HCT116 (cell line): ENCODE measurements around the gene ASIC1. TPM values are rescaled to one million over a fixed set of nuclear protein-coding genes. Genes with fewer than 3 reads are reported as not detected.

ENCODE experiments used
- ATAC-seq: fragments of 200-7000 bp; cut with Tn5 transposase; 2 replicates; pipeline ENCODE4 v1.9.1; 2020; ENCODE audit warnings: mild to moderate bottlenecking, moderate library complexity
- BruUV-seq: library from RNA; stranded (reverse); fragments of 400-500 nt; replicated peaks from 2 replicates; lab custom pipeline; 2021; lab: Mats Ljungman, UMichigan
- CTCF ChIA-PET: fragments of 300-600 bp; sonication (Branson Sonifier 250); formaldehyde crosslinking; loops from one replicate; lab custom pipeline; 2021; ENCODE audit warnings: antibody characterized with exemption; lab: Charles Lee
- POLR2A ChIA-PET: fragments of 300-600, 350-600 bp; sonication (Branson Sonifier 250); formaldehyde crosslinking; loops from one replicate; lab custom pipeline; 2021; ENCODE audit warnings: antibody characterized with exemption; lab: Charles Lee
- RAD21 ChIA-PET, 2 experiments: fragments of 300-600 bp; sonication (Branson Sonifier 250); formaldehyde crosslinking; loops; one replicate each; lab custom pipeline; 2023; ENCODE audit warnings: low total read pairs in 2 of 2; ENCODE audit not compliant: uncharacterized antibody in 2 of 2, unreplicated experiment in 2 of 2, low non-redundant PET in 1 of 2; lab: Charles Lee
- DNase-seq: peaks from one replicate; pipeline ENCODE4 v3.0.0-alpha.2; 2010; ENCODE audit warnings: low read depth, low spot score
- H2AFZ ChIP-seq: fragments of 200-600 bp; shearing (Covaris generic), sonication (generic); 2 replicates; pipeline ENCODE4 v1.6.1; 2017; ENCODE audit warnings: low read depth, mixed run types, mixed read lengths, antibody characterized with exemption, low read length; ENCODE audit not compliant: poor library complexity, severe bottlenecking
- H3K27ac ChIP-seq: 2 replicates; pipeline ENCODE4 v1.5.1; 2012; ENCODE audit warnings: low read depth, low read length
- H3K27me3 ChIP-seq: fragments of 200-600 bp; sonication (generic); 2 replicates; pipeline ENCODE4 v1.6.1; 2016; ENCODE audit warnings: mixed run types, low read length, mixed read lengths; ENCODE audit not compliant: insufficient read depth
- H3K36me3 ChIP-seq, 2 experiments: fragments of 200-500 bp in 1 of 2; fragments of 200-600 bp in 1 of 2; sonication (Bioruptor generic) in 1 of 2; sonication (generic) in 1 of 2; 2 replicates each; pipeline versions ENCODE4 v1.5.1 to v1.6.1; 2014 to 2016; ENCODE audit warnings: low read length in 2 of 2, inconsistent platforms in 1 of 2, mixed read lengths in 1 of 2, mixed run types in 1 of 2; ENCODE audit not compliant: insufficient read depth in 2 of 2, control insufficient read depth in 1 of 2
- H3K4me1 ChIP-seq, 2 experiments: fragments of 200-600 bp in 1 of 2; sonication (generic) in 1 of 2; 2 replicates each; pipeline versions ENCODE4 v1.5.1 to v1.6.1; 2012 to 2017; ENCODE audit warnings: low read length in 2 of 2, inconsistent platforms in 1 of 2, mild to moderate bottlenecking in 1 of 2, mixed read lengths in 1 of 2, mixed run types in 1 of 2, moderate library complexity in 1 of 2; ENCODE audit not compliant: insufficient read depth in 2 of 2, control insufficient read depth in 1 of 2
- H3K4me2 ChIP-seq: fragments of 200-600 bp; sonication (generic); 2 replicates; pipeline ENCODE4 v1.6.1; 2017; ENCODE audit warnings: mixed run types, low read length, mixed read lengths
- H3K4me3 ChIP-seq, 2 experiments: fragments of 200-600 bp in 1 of 2; sonication (generic) in 1 of 2; replicated peaks in 1 of 2; 2 replicates each; pipeline ENCODE4 v1.5.1; 2011 to 2016; ENCODE audit warnings: low read length in 2 of 2, control low read depth in 1 of 2, low read depth in 1 of 2, mild to moderate bottlenecking in 1 of 2, mixed read lengths in 1 of 2, mixed run types in 1 of 2
- H3K79me2 ChIP-seq: fragments of 200-600 bp; sonication (generic); 2 replicates; pipeline ENCODE4 v1.6.1; 2017; ENCODE audit warnings: mild to moderate bottlenecking, mixed run types, low read length, moderate library complexity, mixed read lengths; ENCODE audit not compliant: insufficient read depth
- H3K9ac ChIP-seq: fragments of 200-600 bp; sonication (generic); 2 replicates; pipeline ENCODE4 v1.6.1; 2016; ENCODE audit warnings: low read length, mixed read lengths
- H3K9me2 ChIP-seq: fragments of 200-600 bp; sonication (generic), shearing (Covaris generic); 2 replicates; pipeline ENCODE4 v1.6.1; 2017; ENCODE audit warnings: mixed run types, mild to moderate bottlenecking, moderate library complexity; ENCODE audit not compliant: insufficient read depth
- H3K9me3 ChIP-seq, 2 experiments: fragments of 200-500 bp in 1 of 2; fragments of 200-600 bp in 1 of 2; sonication (Bioruptor generic) in 1 of 2; sonication (generic) in 1 of 2; 2 replicates each; pipeline ENCODE4 v1.6.1; 2014 to 2017; ENCODE audit warnings: low read length in 2 of 2, mixed read lengths in 2 of 2, inconsistent platforms in 1 of 2, low read depth in 1 of 2, mild to moderate bottlenecking in 1 of 2, mixed run types in 1 of 2, moderate library complexity in 1 of 2; ENCODE audit not compliant: control insufficient read depth in 1 of 2, insufficient read depth in 1 of 2
- H4K20me1 ChIP-seq: fragments of 200-600 bp; sonication (generic), shearing (Covaris generic); 2 replicates; pipeline ENCODE4 v1.6.1; 2017; ENCODE audit warnings: mixed run types, mild to moderate bottlenecking, moderate library complexity; ENCODE audit not compliant: insufficient read depth
- ATF3 ChIP-seq: IDR thresholded peaks from 2 replicates; pipeline ENCODE4 v1.6.1; 2012
- CBX3 ChIP-seq: IDR thresholded peaks from 2 replicates; pipeline ENCODE4 v1.6.1; 2012; ENCODE audit warnings: low read depth
- EGR1 ChIP-seq: IDR thresholded peaks from 2 replicates; pipeline ENCODE4 v1.6.1; 2012; ENCODE audit warnings: low read depth
- ELF1 ChIP-seq: IDR thresholded peaks from 2 replicates; pipeline ENCODE4 v1.6.1; 2012; ENCODE audit warnings: low read depth, borderline replicate concordance
- EZH2 ChIP-seq: fragments of 200-600 bp; sonication (generic); IDR thresholded peaks from 2 replicates; pipeline ENCODE4 v1.6.1; 2017; ENCODE audit warnings: antibody characterized with exemption, mixed run types
- EZH2phosphoT487 ChIP-seq: fragments of 200-600 bp; IDR thresholded peaks from 2 replicates; pipeline ENCODE4 v1.6.1; 2018; ENCODE audit warnings: antibody characterized with exemption, borderline replicate concordance
- FOSL1 ChIP-seq: IDR thresholded peaks from 2 replicates; pipeline ENCODE4 v1.6.1; 2012; ENCODE audit warnings: low read depth
- JUND ChIP-seq: IDR thresholded peaks from 2 replicates; pipeline ENCODE4 v1.6.1; 2012
- RAD21 ChIP-seq: IDR thresholded peaks from 2 replicates; pipeline ENCODE4 v1.6.1; 2012; ENCODE audit warnings: low read depth, mild to moderate bottlenecking
- SIN3A ChIP-seq: IDR thresholded peaks from 2 replicates; pipeline ENCODE4 v1.6.1; 2012; ENCODE audit warnings: low read depth
- SP1 ChIP-seq: IDR thresholded peaks from 2 replicates; pipeline ENCODE4 v1.6.1; 2012; ENCODE audit warnings: low read depth
- SRF ChIP-seq: IDR thresholded peaks from 2 replicates; pipeline ENCODE4 v1.6.1; 2012; ENCODE audit warnings: low read depth
- TCF7L2 ChIP-seq: IDR thresholded peaks from 2 replicates; pipeline ENCODE4 v1.7.0; 2011; ENCODE audit warnings: borderline replicate concordance, inconsistent platforms; ENCODE audit not compliant: insufficient read depth, insufficient read length; ENCODE audit errors: extremely low read depth
- YY1 ChIP-seq: IDR thresholded peaks from 2 replicates; pipeline ENCODE4 v1.6.1; 2011; ENCODE audit warnings: low read length, low read depth, moderate library complexity, mild to moderate bottlenecking; ENCODE audit not compliant: insufficient replicate concordance; ENCODE audit errors: extremely low read depth
- ZFX ChIP-seq: fragments of 450-650 bp; IDR thresholded peaks from 2 replicates; pipeline ENCODE4 v1.6.1; 2017
- intact Hi-C: fragments of 100-400 bp; cut with micrococcal nuclease; formaldehyde crosslinking; loops from 2 replicates; pipeline ENCODE4 v1.10.0; 2022
- total RNA-seq: library from RNA; stranded (reverse); gene quantifications from one replicate; pipeline ENCODE4 v1.2.1, GENCODE V29; 2021; ENCODE audit not compliant: unreplicated experiment
- TF ChIP-seq, protein P1 (sequence below), 3 experiments: fragments of 200-600 bp in 1 of 3; sonication (generic) in 1 of 3; IDR thresholded peaks in 2 of 3; conservative IDR thresholded peaks in 1 of 3; 2 replicates each; pipeline ENCODE4 v1.5.1; 2012 to 2017; ENCODE audit warnings: low read depth in 2 of 3, low read length in 2 of 3, antibody characterized with exemption in 1 of 3, borderline replicate concordance in 1 of 3, control low read depth in 1 of 3, mild to moderate bottlenecking in 1 of 3, mixed read lengths in 1 of 3, mixed run types in 1 of 3, moderate library complexity in 1 of 3; ENCODE audit not compliant: insufficient read depth in 1 of 3
- TF ChIP-seq, protein P2 (sequence below): IDR thresholded peaks from 2 replicates; pipeline ENCODE4 v1.6.1; 2012

Gene ASIC1
- total RNA-seq, 1 experiment from 2014 or later, result 28.9 TPM

- Histone ChIP-seq H4K20me1 (no peaks in the 10 kb centered on the region), H3K4me3 (no peak overlapping the region), H3K4me1 (no peaks in the 10 kb centered on the region), H3K79me2 (peaks cover 27% of the 10 kb centered on the region), H3K9me3 (no peaks in the 10 kb centered on the region), H3K36me3 (peaks cover 0 to 13% of the 10 kb centered on the region in 2 experiments; a peak in 2 of 4 replicates), H3K9me2 (no peaks in the 10 kb centered on the region), H2AFZ (no peak overlapping the region), H3K9ac (no peak overlapping the region), H3K4me2 (no peak overlapping the region), H3K27me3 (no peaks in the 10 kb centered on the region), H3K27ac (no peak overlapping the region)
- ChIA-PET POLR2A (no interaction called here), CTCF (interaction anchor here (1.6 kb wide), 1 partner anchor 9 kb away, joined by 4 read pairs; the partner anchor contains the start of gene COX14), RAD21 (no interaction called here)
- intact Hi-C loops, result no loop called here
- no TSS peak for BruUV-seq
- no peak for TF ChIP-seq EGR1
- ATAC-seq, result no peak
- DNase-seq, result no peak
Observed at GRCh38 chr12:50120953-50121352, 63.6 kb downstream of the ASIC1 start.

- Histone ChIP-seq H3K36me3 (peaks cover 0 to 13% of the 10 kb centered on the region in 2 experiments; a peak in 2 of 4 replicates), H3K9me3 (no peaks in the 10 kb centered on the region), H3K9ac (no peak overlapping the region), H3K9me2 (no peaks in the 10 kb centered on the region), H3K79me2 (peaks cover 21% of the 10 kb centered on the region), H3K4me3 (no peak overlapping the region), H4K20me1 (no peaks in the 10 kb centered on the region), H3K27ac (no peak overlapping the region), H3K4me1 (no peaks in the 10 kb centered on the region), H2AFZ (no peak overlapping the region), H3K27me3 (no peaks in the 10 kb centered on the region), H3K4me2 (no peak overlapping the region)
- TF ChIP-seq ZFX (no peak), ELF1 (no peak), EZH2 (no peak), YY1 (no peak), TCF7L2 (no peak), EZH2phosphoT487 (no peak), SIN3A (no peak), RAD21 (no peak), SRF (no peak), JUND (no peak), SP1 (no peak), FOSL1 (no peak), CBX3 (no peak), EGR1 (no peak), ATF3 (no peak)
- TF ChIP-seq, protein P1, sequence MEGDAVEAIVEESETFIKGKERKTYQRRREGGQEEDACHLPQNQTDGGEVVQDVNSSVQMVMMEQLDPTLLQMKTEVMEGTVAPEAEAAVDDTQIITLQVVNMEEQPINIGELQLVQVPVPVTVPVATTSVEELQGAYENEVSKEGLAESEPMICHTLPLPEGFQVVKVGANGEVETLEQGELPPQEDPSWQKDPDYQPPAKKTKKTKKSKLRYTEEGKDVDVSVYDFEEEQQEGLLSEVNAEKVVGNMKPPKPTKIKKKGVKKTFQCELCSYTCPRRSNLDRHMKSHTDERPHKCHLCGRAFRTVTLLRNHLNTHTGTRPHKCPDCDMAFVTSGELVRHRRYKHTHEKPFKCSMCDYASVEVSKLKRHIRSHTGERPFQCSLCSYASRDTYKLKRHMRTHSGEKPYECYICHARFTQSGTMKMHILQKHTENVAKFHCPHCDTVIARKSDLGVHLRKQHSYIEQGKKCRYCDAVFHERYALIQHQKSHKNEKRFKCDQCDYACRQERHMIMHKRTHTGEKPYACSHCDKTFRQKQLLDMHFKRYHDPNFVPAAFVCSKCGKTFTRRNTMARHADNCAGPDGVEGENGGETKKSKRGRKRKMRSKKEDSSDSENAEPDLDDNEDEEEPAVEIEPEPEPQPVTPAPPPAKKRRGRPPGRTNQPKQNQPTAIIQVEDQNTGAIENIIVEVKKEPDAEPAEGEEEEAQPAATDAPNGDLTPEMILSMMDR (IDR thresholded peaks at IDR 0.05 in 2 of 3, conservative IDR thresholded peaks at IDR 0.05 in 1 of 3; ENCODE audit: borderline replicate concordance in 1 of 3, insufficient read depth in 1 of 3, low read depth in 2 of 3, low read length in 2 of 3), result no peak
- TF ChIP-seq, protein P2, sequence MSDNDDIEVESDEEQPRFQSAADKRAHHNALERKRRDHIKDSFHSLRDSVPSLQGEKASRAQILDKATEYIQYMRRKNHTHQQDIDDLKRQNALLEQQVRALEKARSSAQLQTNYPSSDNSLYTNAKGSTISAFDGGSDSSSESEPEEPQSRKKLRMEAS, result no peak
- ATAC-seq (no peak), DNase-seq (no peak)
- CTCF ChIA-PET, result no interaction called here
- RAD21 ChIA-PET, result no interaction called here
- intact Hi-C loops, result no loop called here
- BruUV-seq, result no TSS peak
- POLR2A ChIA-PET, result interaction anchor here (1.2 kb wide), 1 partner anchor 8 kb away, joined by 3 read pairs; no protein-coding TSS in a partner anchor
Observed at GRCh38 chr12:50121641-50122040, 64.2 kb downstream of the ASIC1 start.
